OCI-LY1 (cell line): ENCODE measurements around the gene ECSCR.
A peak's percentile ranks its signal among the peaks of the same experiment; 100 is the strongest.

ENCODE experiments used
- H2AFZ ChIP-seq: fragments of 200-600 bp; sonication (generic), shearing (Covaris generic); 2 replicates; pipeline ENCODE4 v1.6.0; 2014; ENCODE audit warnings: antibody characterized with exemption, mild to moderate bottlenecking, low read length
- H3F3A ChIP-seq: fragments of 200-600 bp; sonication (generic), shearing (Covaris generic); 2 replicates; pipeline ENCODE4 v1.6.0; 2014; ENCODE audit warnings: mild to moderate bottlenecking, antibody characterized with exemption, low read length, moderate library complexity; ENCODE audit not compliant: insufficient read depth
- H3K27ac ChIP-seq: fragments of 200-600 bp; sonication (generic); 2 replicates; pipeline ENCODE4 v1.5.1; 2014; ENCODE audit warnings: low read length, mixed run types, mild to moderate bottlenecking, low read depth; ENCODE audit not compliant: poor library complexity, severe bottlenecking
- H3K27me3 ChIP-seq: fragments of 200-600 bp; sonication (generic); 2 replicates; pipeline ENCODE4 v1.6.0; 2014; ENCODE audit warnings: antibody characterized with exemption, mild to moderate bottlenecking, low read length, moderate library complexity; ENCODE audit not compliant: insufficient read depth
- H3K36me3 ChIP-seq: fragments of 200-600 bp; sonication (generic); 2 replicates; pipeline ENCODE4 v1.6.1; 2014; ENCODE audit warnings: mild to moderate bottlenecking, antibody characterized with exemption, low read length, moderate library complexity, mixed read lengths; ENCODE audit not compliant: insufficient read depth
- H3K4me1 ChIP-seq: fragments of 200-600 bp; sonication (generic); 2 replicates; pipeline ENCODE4 v1.5.1; 2014; ENCODE audit warnings: mild to moderate bottlenecking, low read length, moderate library complexity; ENCODE audit not compliant: insufficient read depth, severe bottlenecking
- H3K4me2 ChIP-seq: fragments of 200-600 bp; sonication (generic), shearing (Covaris generic); 2 replicates; pipeline ENCODE4 v1.6.1; 2014; ENCODE audit warnings: low read length
- H3K4me3 ChIP-seq: fragments of 200-600 bp; sonication (generic); 2 replicates; pipeline ENCODE4 v1.5.1; 2014; ENCODE audit warnings: low read length, low read depth, mild to moderate bottlenecking, mixed read lengths; ENCODE audit not compliant: poor library complexity, severe bottlenecking
- H3K79me2 ChIP-seq: fragments of 200-600 bp; shearing (Covaris generic); 2 replicates; pipeline ENCODE4 v1.6.1; 2016; ENCODE audit warnings: mixed run types, low read length, mixed read lengths; ENCODE audit not compliant: insufficient read depth
- H3K9ac ChIP-seq: fragments of 200-600 bp; sonication (generic), shearing (Covaris generic); 2 replicates; pipeline ENCODE4 v1.6.1; 2014; ENCODE audit warnings: mild to moderate bottlenecking, low read length, mixed read lengths
- H3K9me2 ChIP-seq: fragments of 200-600 bp; sonication (generic), shearing (Covaris generic); 2 replicates; pipeline ENCODE4 v1.6.1; 2014; ENCODE audit warnings: low read depth, mild to moderate bottlenecking, low read length, mixed read lengths
- H3K9me3 ChIP-seq: fragments of 200-600 bp; shearing (Covaris generic); 2 replicates; pipeline ENCODE4 v1.6.1; 2014; ENCODE audit warnings: low read length, mixed read lengths
- H4K20me1 ChIP-seq: fragments of 200-600 bp; sonication (generic), shearing (Covaris generic); 2 replicates; pipeline ENCODE4 v1.6.0; 2016; ENCODE audit warnings: mild to moderate bottlenecking, low read length; ENCODE audit not compliant: insufficient read depth
- CTCF ChIP-seq: fragments of 200-600 bp; sonication (generic), shearing (Covaris generic); IDR thresholded peaks from 2 replicates; pipeline ENCODE4 v1.5.1; 2017; ENCODE audit warnings: mild to moderate bottlenecking, antibody characterized with exemption, low read length, moderate library complexity, mixed read lengths
- EZH2 ChIP-seq: fragments of 200-600 bp; sonication (generic), shearing (Covaris generic); IDR thresholded peaks from 2 replicates; pipeline ENCODE4 v1.8.0; 2017; ENCODE audit warnings: borderline replicate concordance, mixed run types, mild to moderate bottlenecking, antibody characterized with exemption, low read length, moderate library complexity, mixed read lengths

The ECSCR gene

GRCh38 chr5:139438707-139439012, 23.9 kb downstream of the ECSCR start:
- H3K4me2 ChIP-seq: peak overlapping the region; percentile 85
- H3K27ac ChIP-seq: no peak overlapping the region
- H4K20me1 ChIP-seq: no peaks in the 10 kb centered on the region
- TF ChIP-seq EZH2 (no peak), CTCF (no peak)
- no peaks in the 10 kb centered on the region for H3K79me2 ChIP-seq
- peak overlapping the region; percentile 89 for H3K4me3 ChIP-seq
- peaks cover 11% of the 10 kb centered on the region for H3K4me1 ChIP-seq
- H2AFZ ChIP-seq: no peak overlapping the region
- H3K36me3 ChIP-seq: no peaks in the 10 kb centered on the region
- no peaks in the 10 kb centered on the region for H3K9me3 ChIP-seq
- no peaks in the 10 kb centered on the region for H3K27me3 ChIP-seq
- no peak overlapping the region; the same call in 1 of the 2 replicates for H3K9ac ChIP-seq
- no peaks in the 10 kb centered on the region for H3K9me2 ChIP-seq
- H3F3A ChIP-seq: no peaks in the 10 kb centered on the region

- no peaks in the 10 kb centered on the region for H3K9me3 ChIP-seq
- H2AFZ ChIP-seq: no peak overlapping the region
- no peaks in the 10 kb centered on the region for H3K27me3 ChIP-seq
- H4K20me1 ChIP-seq: no peaks in the 10 kb centered on the region
- H3K9me2 ChIP-seq: no peaks in the 10 kb centered on the region
- no peak overlapping the region for H3K4me2 ChIP-seq
- no peak overlapping the region for H3K27ac ChIP-seq
- H3K79me2 ChIP-seq: no peaks in the 10 kb centered on the region
- no peaks in the 10 kb centered on the region for H3F3A ChIP-seq
- peaks cover 11% of the 10 kb centered on the region for H3K4me1 ChIP-seq
- TF ChIP-seq EZH2: no peak
- TF ChIP-seq CTCF: no peak
- H3K4me3 ChIP-seq: no peak overlapping the region
- no peak overlapping the region for H3K9ac ChIP-seq
- H3K36me3 ChIP-seq: no peaks in the 10 kb centered on the region
These were observed 26.9 kb downstream of the ECSCR start for GRCh38 chr5:139435676-139436075.

GRCh38 chr5:139431706-139432105, 30.8 kb downstream of the ECSCR start:
- Histone ChIP-seq H3K36me3 (no peaks in the 10 kb centered on the region), H3K4me1 (no peaks in the 10 kb centered on the region), H2AFZ (no peak overlapping the region), H3F3A (no peaks in the 10 kb centered on the region), H3K79me2 (no peaks in the 10 kb centered on the region), H3K4me2 (no peak overlapping the region), H3K9me2 (no peaks in the 10 kb centered on the region), H3K27ac (no peak overlapping the region), H3K9me3 (no peaks in the 10 kb centered on the region), H3K27me3 (no peaks in the 10 kb centered on the region), H3K9ac (no peak overlapping the region), H4K20me1 (no peaks in the 10 kb centered on the region), H3K4me3 (no peak overlapping the region)
- TF ChIP-seq CTCF: no peak
- TF ChIP-seq EZH2: no peak
